ENCODE measurements around the gene TMEM218. TPM values are rescaled to one million over a fixed set of nuclear protein-coding genes. Genes with fewer than 3 reads are reported as not detected.
A peak's percentile ranks its signal among the peaks of the same experiment; 100 is the strongest.

Gene TMEM218
- total and polyA plus RNA-seq, 8 donors = 0.87 to 21.1 (median 14.9) TPM

GRCh38 chr11:125074511-125075241 lies 36.8 kb downstream of the TMEM218 start:
- WGBS, 5 donors = 60 to 81% (median 68%) methylated on average over 10 to 11 of the region's 11 CpGs
- no peak for TF ChIP-seq POLR2AphosphoS5 (IDR thresholded peaks at IDR 0.05)
- TF ChIP-seq POLR2A (IDR thresholded peaks at IDR 0.05) = no peak
- TF ChIP-seq, protein P1, sequence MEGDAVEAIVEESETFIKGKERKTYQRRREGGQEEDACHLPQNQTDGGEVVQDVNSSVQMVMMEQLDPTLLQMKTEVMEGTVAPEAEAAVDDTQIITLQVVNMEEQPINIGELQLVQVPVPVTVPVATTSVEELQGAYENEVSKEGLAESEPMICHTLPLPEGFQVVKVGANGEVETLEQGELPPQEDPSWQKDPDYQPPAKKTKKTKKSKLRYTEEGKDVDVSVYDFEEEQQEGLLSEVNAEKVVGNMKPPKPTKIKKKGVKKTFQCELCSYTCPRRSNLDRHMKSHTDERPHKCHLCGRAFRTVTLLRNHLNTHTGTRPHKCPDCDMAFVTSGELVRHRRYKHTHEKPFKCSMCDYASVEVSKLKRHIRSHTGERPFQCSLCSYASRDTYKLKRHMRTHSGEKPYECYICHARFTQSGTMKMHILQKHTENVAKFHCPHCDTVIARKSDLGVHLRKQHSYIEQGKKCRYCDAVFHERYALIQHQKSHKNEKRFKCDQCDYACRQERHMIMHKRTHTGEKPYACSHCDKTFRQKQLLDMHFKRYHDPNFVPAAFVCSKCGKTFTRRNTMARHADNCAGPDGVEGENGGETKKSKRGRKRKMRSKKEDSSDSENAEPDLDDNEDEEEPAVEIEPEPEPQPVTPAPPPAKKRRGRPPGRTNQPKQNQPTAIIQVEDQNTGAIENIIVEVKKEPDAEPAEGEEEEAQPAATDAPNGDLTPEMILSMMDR (IDR thresholded peaks at IDR 0.05) = no peak
- TF ChIP-seq EP300 (IDR thresholded peaks at IDR 0.05) = no peak
- peak in 1 of 2 donors; percentile 84 for DNase-seq
- Histone ChIP-seq H3K36me3 (no peaks in the 10 kb centered on the region), H3K4me3 (no peak overlapping the region), H3K27ac (no peak overlapping the region), H3K27me3 (peaks cover 0 to 11% (median 0%) of the 10 kb centered on the region in 3 donors), H3K9me3 (no peaks in the 10 kb centered on the region), H3K4me1 (peaks cover 8 to 28% (median 15%) of the 10 kb centered on the region in 4 donors)
- intact Hi-C loops (cut with DNase I; ENCODE audit: low total_unique reads) = no loop called here

- WGBS, 5 donors = 76 to 83% (median 80%) methylated on average over 18 to 19 of the region's 19 CpGs
- no peak for DNase-seq
- intact Hi-C loops (cut with DNase I; ENCODE audit: low total_unique reads) = no loop called here
- TF ChIP-seq, protein P1 (IDR thresholded peaks at IDR 0.05) = no peak
- TF ChIP-seq EP300 (IDR thresholded peaks at IDR 0.05) = no peak
- TF ChIP-seq POLR2A (IDR thresholded peaks at IDR 0.05) = no peak
- no peak for TF ChIP-seq POLR2AphosphoS5 (IDR thresholded peaks at IDR 0.05)
- Histone ChIP-seq H3K36me3 (no peaks in the 10 kb centered on the region), H3K9me3 (no peaks in the 10 kb centered on the region), H3K27ac (no peak overlapping the region), H3K4me3 (no peak overlapping the region), H3K4me1 (peaks cover 8 to 36% (median 17%) of the 10 kb centered on the region in 4 donors), H3K27me3 (peaks cover 0 to 11% (median 0%) of the 10 kb centered on the region in 3 donors)
These were observed 37.6 kb downstream of the TMEM218 start for GRCh38 chr11:125073616-125074483.

GRCh38 chr11:125072961-125073590 lies 38.4 kb downstream of the TMEM218 start:
- WGBS, 5 donors = 86 to 95% (median 92%) methylated on average over 9 to 12 of the region's 12 CpGs
- Histone ChIP-seq H3K27me3 (peaks cover 0 to 11% (median 0%) of the 10 kb centered on the region in 3 donors), H3K36me3 (no peaks in the 10 kb centered on the region), H3K9me3 (no peaks in the 10 kb centered on the region), H3K4me1 (peaks cover 8 to 37% (median 17%) of the 10 kb centered on the region in 4 donors), H3K27ac (peak overlapping the region in 2 of 5 donors; percentile 52 to 67), H3K4me3 (no peak overlapping the region)
- intact Hi-C loops (cut with DNase I; ENCODE audit: low total_unique reads) = no loop called here
- TF ChIP-seq POLR2AphosphoS5 (IDR thresholded peaks at IDR 0.05) (no peak), EP300 (IDR thresholded peaks at IDR 0.05) (no peak), POLR2A (IDR thresholded peaks at IDR 0.05) (no peak)
- TF ChIP-seq, protein P1 (IDR thresholded peaks at IDR 0.05) = no peak
- no peak for DNase-seq

Data from stomach (tissue), 9 donors.